ENCODE data around the gene TET2. TPM values are rescaled to one million over a fixed set of nuclear protein-coding genes. Genes with fewer than 3 reads are reported as not detected.
"Not testable (repeated sequence)": the region's sequence is repeated elsewhere in the genome, so short reads cannot be mapped to it uniquely, and the experiment has no call there.

The TET2 gene
- total RNA-seq, 1 donor from 2014 or later = 38.7 TPM

- no peak for DNase-seq
Observed at GRCh38 chr4:105293360-105293759, 146.7 kb downstream of the TET2 start.

DNA sequence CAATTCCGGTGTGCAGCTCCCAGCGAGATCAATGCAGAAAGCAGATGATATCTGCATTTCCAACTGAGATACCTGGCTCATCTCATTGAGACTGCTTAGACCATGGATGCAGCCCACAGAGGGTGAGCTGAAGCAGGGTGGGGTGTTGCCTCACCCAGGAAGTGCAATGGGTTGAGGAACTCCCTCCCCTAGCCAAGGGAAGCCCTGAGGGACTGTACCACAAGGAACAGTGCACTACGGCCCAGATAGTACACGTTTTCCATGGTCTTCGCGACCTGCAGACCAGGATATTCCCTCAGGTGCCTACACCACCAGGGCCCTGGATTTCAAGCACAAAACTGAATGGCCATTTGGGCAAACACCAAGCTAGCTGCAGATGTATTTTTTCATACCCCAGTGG is 150.0 kb downstream of the TET2 start:
- DNase-seq = no peak

- not testable (repeated sequence) for DNase-seq
Observed at GRCh38 chr4:105299027-105299426, 152.4 kb downstream of the TET2 start.

DNA sequence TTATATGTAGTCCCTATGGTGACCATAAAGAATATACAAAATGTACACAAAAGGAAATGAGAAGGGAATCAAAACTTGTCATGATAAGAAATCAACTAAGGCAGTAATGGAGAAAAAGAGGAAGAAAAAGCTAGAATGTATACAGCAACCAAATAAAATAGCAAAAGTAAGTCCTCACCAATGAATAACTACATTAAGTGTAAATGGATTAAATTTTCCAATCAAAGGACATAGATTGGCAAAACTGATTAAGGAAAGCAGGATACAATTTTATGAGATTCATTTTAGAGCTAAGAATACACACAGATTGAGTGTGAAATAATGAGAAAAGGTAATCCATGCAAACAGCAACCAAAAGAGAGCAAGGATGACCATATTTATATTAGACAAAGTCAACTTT is 157.4 kb downstream of the TET2 start:
- no peak for DNase-seq

GRCh38 chr4:105305019-105305836 is 158.6 kb downstream of the TET2 start:
- no peak for DNase-seq

DNA sequence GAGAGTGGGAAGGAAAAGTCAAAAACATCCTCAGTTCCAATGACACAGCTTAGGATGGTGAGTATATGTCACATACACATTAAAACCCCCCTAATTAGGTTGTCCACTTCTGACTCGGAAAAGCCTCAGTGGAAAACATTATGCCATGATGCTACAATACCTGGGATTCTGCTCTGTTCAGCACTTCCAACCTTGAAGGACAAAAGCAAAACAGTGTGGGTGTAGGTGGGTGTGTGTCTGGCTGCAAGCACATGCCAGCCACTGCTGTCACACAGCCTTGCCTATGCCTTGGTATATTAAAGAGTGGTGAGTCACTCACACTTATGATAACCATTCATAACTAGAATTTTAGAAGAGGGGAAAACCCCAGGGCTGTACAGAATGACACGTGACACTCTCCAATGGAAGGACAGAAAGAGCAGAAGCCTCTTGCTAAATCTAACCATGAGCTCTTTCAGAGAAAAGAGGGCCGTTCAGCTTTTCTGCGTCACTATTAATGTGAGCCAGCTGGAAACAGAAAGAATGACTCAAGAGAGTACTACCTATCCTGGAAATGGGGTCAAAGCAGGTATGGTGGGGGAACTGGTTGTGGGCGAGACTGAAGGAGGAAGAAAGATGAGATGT is 159.6 kb downstream of the TET2 start:
- no peak for DNase-seq

DNA sequence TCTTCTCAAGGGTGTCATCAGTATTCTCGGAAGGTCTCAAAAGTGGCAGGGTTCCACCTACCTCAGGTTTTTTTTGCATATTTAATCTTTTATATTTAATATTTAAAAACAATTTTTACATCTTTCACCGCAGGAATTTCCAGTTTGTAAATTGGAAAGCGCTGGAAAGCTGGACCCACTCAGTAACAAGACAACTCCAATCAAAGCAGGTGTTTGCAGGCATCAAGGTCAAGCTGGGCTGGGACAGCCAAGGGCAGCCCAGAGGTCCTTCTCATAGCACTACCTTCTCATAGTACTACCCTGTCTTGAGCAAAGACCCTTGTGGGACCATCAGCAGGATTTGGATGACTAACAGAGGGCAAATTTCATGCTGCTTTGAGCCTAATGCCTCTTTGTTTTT is 160.1 kb downstream of the TET2 start:
- no peak for DNase-seq

DNA sequence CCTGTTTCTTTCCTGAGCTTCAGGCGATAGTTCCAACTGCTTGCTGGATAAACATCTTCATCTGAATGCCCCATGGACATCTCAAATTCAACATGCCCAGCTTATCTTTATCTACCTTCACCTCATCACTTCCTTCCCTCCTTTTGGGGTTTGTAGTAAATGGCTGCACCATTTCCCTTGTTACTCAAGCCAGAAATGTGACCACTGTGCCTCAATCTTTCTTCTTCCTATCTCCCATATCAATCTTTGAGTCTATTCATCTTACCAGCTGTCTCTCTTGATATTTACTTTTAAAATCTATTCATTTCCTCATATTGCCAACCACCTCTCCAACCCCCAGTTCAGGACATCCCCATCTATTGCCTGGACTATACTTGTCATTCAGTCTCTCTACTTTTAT is 171.8 kb downstream of the TET2 start:
- no peak for DNase-seq

GRCh38 chr4:105327222-105327621 is 180.5 kb downstream of the TET2 start:
- no peak for DNase-seq

- no peak for DNase-seq
Observed at GRCh38 chr4:105327956-105328355, 181.3 kb downstream of the TET2 start.

GRCh38 chr4:105329081-105329480 is 182.4 kb downstream of the TET2 start:
- DNase-seq = no peak

Small RNA genes lying within 50 kb of the gene (small RNA-seq; reads per million reads assigned to genes)
- gene RF00322 (ENCODE audit: low replicate concordance) (not detected), gene RN7SL89P (ENCODE audit: low replicate concordance) (not detected)

Data from skin of body (tissue), 3 donors.